Right ventricle myocardium superior (tissue), 1 donor: Measurements from ENCODE around the gene TSSK2. TPM values are rescaled to one million over a fixed set of nuclear protein-coding genes. Genes with fewer than 3 reads are reported as not detected.
"Not testable (repeated sequence)": the region's sequence is repeated elsewhere in the genome, so short reads cannot be mapped to it uniquely, and the experiment has no call there.

Experiments used
- ATAC-seq: fragments of 200-7000 bp; cut with Tn5 transposase; one replicate; pipeline ENCODE4 v1.9.1; 2020; ENCODE audit warnings: mild to moderate bottlenecking; ENCODE audit not compliant: poor library complexity
- DNase-seq: peaks from one replicate; pipeline ENCODE4 v3.0.0-alpha.2; 2020
- intact Hi-C: fragments of 100-400 bp; cut with DNase I; formaldehyde crosslinking; loops from one replicate; pipeline ENCODE4 v1.11.2; 2022
- total RNA-seq: library from RNA; stranded (reverse); fragmentation: NEBNext Ultra II Directional; extraction: Animal tissue kit (Norgen Biotek cat#: 25700); gene quantifications from one replicate; pipeline ENCODE4 v1.2.1, GENCODE V29; 2021
- donor health status: DM: no; HTN: yes; CAD: no; lungs with severe emphysema.

The TSSK2 gene
- total RNA-seq, 1 donor from 2014 or later = not detected

DNA sequence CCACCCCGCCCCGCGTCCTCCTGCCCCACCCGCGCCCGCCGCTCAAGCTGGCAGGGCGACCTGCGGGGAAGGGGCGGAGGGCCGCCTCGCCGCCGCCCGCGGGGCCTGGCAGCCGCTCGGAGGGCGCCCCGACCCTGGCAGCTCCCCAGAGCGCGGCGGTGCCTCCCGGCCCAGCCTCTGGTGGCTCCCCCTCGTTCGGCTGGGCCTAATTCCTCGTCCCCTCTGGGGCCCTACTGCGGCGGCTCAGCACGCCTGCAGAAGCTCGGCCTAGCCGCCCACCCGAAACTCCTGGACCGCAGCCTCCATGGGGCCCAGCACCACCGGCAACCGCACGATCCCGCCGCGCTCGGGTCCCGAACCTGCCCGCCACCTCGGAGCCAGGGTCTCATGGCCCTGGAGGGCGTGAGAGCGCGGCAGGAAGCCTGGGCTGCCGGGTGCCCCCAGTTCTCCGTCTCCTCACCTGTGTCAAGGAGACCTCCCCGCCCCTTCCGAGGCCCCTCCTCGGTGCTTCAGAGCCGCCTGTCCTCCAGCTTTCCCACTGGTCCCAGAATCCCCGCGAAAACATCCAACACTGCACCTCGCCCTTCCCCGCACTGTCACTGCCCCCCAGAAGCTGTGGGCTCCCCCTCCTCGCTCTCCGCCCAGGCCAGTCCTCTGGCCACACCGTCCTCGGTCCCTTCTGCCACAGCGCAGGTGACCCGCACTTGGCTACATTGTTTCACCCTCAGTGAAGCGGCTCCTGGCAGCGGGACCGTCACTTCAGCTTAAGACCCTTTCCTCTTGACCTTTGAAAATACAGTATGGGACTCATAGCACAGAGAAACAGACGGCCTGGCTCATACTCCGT lies 19.6 kb downstream of the TSSK2 start:
- intact Hi-C loops = no loop called here
- ATAC-seq = no peak

GRCh38 chr22:19151329-19152191 lies 20.5 kb downstream of the TSSK2 start:
- ATAC-seq (no peak), DNase-seq (no peak)
- intact Hi-C loops = no loop called here

More for the DNA sequence above, 19.6 kb downstream of the TSSK2 start:
- DNase-seq = no peak

DNA sequence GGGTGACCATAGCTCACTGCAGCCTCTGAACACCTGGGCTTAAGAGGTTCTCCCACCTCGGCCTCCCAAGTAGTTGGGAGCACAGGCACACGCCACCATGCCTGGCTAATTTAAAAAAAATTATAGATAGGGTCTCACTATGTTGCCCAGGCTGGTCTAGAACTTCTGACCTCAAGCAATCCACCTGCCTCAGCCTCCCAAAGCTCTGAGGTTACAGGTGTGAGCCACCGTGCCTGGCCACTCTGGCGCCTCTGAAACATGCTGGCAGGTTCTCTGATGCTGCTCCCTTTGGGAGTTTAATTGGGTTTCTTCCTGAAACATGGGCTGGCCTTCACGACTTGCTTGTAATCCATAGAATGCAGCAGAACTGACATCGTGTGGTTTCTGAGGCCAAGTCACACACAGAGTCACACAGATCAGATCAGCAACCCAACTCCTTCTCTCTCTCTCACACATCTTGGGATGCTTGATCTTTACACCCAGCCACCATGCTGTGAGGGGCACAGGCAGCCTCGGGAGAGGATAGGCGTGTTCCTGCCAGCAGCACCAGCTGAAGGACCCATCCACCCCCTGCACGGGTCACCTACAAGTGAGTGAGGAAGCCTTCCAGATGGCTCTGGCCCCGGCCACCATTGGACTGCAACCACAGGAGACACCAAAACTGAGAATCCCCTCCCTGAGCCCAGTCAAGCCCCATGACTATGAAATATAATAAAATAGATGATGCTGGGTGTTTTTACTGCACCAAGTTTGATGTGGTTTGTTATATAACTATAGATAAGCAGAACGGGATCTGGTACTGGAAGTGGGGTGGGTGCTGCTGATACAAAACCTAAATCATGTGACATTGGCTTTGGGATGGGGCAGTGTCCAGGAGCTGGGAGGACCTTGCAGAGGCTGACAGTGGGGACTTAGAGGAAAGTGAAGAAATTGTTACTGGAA lies 22.1 kb downstream of the TSSK2 start:
- DNase-seq (no peak), ATAC-seq (no peak)
- intact Hi-C loops = no loop called here

DNA sequence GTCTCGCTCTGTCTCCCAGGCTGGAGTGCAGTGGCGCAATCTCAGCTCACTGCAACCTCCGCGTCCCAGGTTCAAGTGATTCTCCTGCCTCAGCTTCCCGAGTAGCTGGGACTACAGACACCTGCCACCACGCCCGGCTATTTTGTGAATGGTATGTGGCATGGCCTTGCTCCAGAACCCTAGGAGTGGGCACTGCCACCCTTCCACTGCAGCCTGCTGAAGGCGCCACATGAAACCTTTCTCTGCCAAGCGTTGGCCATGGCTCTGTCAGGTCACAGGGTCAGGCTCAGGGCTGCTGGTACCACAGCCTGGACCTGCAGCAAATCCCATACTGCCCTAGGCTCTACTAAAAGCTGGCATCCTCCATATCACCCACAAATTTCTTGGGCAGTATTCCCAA lies 25.0 kb downstream of the TSSK2 start:
- intact Hi-C loops, DNase-seq, ATAC-seq: not testable (repeated sequence)

- intact Hi-C loops, DNase-seq, ATAC-seq: not testable (repeated sequence)
These were observed 27.5 kb downstream of the TSSK2 start for GRCh38 chr22:19158649-19159048.

GRCh38 chr22:19164425-19164824 lies 33.3 kb downstream of the TSSK2 start:
- no peak for DNase-seq
- intact Hi-C loops = no loop called here
- ATAC-seq = no peak

DNA sequence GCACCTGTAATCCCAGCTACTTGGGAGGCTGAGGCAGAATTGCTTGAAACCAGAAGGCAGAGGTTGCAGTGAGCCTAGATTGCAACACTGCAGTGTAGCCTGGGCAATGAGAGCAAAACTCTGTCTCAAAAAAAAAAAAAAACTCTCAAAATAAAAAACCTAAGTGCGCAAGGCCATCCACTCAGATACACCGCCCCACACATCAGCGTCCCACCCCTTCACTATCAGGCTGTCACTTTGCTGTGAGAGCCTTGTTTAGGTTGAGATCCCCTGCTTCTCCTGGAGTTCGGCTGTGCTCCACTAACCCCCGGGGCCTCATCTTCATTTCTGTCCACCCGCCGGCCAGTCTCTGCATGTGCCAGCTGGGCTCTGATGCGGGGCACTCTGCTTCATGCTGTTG lies 35.3 kb downstream of the TSSK2 start:
- no peak for DNase-seq
- ATAC-seq = no peak
- intact Hi-C loops = no loop called here

- DNase-seq (no peak), ATAC-seq (no peak)
- intact Hi-C loops = no loop called here
These were observed 36.2 kb downstream of the TSSK2 start for GRCh38 chr22:19167106-19167869.

DNA sequence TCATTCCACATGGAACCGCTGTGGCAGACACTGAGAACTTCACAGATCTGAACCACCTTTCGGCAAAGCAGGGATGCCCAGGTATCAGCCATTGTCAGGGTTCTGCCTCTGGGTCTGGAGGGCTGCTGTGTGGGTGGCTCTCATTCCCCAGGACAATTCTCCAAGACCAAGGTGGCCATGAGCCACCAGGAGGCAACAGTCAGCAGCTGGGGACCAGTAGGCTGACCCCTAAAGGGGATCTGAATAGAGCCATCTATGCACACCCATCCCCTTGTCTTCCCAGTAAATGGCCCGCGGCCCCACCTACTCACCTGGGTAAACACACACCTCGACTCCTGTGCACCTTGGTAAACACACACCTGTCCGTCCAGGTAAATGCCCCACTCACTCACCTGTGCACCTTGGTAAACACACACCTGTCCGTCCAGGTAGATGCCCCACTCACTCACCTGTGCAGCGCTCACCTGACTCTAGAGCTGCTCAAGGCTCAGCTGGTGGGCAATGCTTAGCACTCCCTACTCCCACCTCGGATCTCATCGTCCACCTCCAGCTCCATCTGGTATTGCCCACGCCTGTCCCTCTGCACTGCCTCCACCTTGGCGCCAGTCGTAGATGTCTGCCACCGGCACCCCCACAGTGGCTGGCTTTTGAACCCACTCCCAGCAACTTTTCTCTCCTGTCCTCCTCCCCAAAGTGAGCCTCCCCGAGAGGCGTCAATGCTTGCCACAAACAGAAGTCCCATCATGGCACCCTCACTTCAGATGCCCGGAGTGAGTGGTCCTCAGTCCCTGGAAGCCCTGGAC lies 37.2 kb downstream of the TSSK2 start:
- no peak for ATAC-seq
- no peak for DNase-seq
- intact Hi-C loops = no loop called here

GRCh38 chr22:19169002-19169946 lies 38.2 kb downstream of the TSSK2 start:
- no peak for ATAC-seq
- intact Hi-C loops = no loop called here
- no peak for DNase-seq

GRCh38 chr22:19169947-19170318 lies 38.8 kb downstream of the TSSK2 start:
- intact Hi-C loops = no loop called here
- no peak for ATAC-seq
- DNase-seq = no peak

- intact Hi-C loops = no loop called here
- no peak for ATAC-seq
These were observed 41.3 kb downstream of the TSSK2 start for GRCh38 chr22:19172213-19173046.

DNA sequence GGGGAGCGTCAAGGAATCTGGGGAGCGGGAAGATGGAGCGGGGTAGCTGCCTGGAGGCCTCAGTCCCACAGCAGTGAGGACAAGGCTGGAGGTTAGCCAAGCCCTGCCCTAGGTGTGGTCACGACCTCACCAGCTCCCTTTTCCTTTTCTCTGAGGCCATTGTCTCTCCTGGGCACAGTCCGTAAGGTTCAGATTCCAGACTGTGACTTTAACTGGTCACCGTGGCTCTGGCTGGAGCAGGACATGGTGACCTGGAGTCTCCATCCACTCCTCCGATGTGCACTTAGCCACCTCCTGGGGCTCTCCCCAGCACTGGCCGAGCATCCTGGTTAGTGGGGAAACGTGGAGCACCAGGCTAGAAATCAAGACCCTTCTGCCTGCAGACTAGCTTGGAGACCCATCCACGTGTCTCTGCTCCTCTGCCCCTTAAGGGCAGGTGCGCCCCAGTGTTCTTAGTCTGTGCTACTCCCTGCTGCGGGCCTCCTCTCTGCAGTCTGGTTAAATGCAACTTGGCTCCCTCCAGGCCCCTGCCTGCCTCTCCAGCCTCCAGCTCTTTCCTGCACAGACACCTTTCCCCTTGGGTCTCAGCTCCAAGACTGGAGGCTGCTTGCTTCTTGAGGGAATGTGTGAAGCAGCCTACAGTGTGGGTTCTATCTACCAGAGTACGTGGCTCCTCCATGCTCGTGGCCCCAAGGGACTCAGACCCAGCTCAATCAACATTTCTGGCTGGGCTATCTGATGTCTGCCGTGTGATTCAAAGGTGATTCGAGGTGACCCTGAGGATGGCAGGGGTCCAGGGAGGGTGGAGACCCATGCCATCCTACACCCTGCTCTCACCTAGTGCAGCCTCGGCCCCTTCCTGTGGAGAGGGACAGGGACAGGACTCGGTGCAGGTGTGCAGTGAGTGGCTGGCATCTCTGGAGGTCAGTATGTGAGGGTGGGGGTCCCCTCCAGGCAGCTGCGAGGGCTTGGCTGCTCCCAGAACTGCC lies 42.2 kb downstream of the TSSK2 start:
- intact Hi-C loops = no loop called here
- no peak for DNase-seq
- no peak for ATAC-seq

More at GRCh38 chr22:19172213-19173046, 41.3 kb downstream of the TSSK2 start:
- DNase-seq = no peak
